Measurements from ENCODE around the gene CTSZ.

CTSZ gene

DNA sequence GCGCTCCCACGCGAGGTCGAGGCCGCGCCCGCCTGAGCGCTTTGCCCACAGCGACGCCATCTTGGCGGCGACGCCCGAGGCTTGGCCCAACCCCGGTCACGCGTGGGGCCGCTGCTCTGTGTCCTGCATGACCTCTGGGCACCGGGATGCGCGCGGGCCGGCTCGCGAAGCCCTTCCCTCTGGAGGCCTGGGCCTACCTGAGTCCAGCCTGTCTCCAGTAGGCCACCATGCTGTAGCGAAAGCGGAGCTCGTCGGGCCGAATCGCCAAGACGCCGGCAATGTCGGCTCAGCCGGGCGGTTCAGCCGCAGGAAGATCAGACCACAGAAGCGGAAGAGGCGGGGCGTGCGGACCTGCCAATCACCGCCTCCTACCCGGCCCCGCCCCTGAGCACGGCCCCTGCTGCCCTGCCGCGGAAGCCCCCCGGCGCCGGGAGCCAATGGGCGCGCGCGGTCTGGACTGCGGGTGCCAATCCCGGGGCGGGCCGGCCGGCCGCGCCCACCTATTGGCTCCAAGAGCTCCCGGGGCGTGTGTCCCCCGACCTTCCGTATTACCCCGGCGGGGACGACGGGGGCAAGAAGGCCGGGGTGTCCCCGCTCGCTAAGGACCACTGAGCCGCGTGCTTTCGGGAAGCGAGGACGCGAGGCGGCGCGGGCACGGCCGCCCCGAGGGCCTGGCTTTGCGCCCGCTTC is 25.1 kb upstream of the CTSZ start, which contains the start of gene ATP5F1E:
Gene ATP5F1E, minus strand, starts transcription at position 313 of the 690 bp plus-strand sequence. Its CDS starts 84 bp downstream, at position 229.
- in situ Hi-C loops (cut with MboI; ENCODE audit: low sequenced_read_pairs): no loop called here

DNA sequence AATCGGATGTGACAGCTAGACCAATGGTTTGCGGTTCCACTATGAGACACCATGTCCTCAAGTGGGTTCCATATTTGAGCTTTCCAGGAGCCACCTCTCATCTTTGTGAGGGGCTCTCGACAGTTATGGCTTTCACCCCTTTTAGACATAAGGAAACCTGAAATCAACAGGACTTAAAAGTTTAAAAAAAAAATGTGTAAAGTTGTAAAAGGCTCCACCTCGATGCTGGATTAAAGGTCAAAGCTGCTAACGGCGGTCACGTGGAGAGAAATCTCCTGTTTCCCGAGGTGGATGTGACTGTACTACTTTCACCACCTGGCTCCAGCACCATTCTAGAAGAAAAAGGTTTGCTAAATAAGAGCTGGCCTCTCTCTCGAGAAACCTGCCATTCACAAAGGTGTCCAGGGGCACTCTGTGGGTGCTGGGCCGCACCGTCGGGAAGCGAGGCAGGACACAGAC is 24.5 kb upstream of the CTSZ start:
- in situ Hi-C loops (cut with MboI; ENCODE audit: low sequenced_read_pairs): no loop called here

DNA sequence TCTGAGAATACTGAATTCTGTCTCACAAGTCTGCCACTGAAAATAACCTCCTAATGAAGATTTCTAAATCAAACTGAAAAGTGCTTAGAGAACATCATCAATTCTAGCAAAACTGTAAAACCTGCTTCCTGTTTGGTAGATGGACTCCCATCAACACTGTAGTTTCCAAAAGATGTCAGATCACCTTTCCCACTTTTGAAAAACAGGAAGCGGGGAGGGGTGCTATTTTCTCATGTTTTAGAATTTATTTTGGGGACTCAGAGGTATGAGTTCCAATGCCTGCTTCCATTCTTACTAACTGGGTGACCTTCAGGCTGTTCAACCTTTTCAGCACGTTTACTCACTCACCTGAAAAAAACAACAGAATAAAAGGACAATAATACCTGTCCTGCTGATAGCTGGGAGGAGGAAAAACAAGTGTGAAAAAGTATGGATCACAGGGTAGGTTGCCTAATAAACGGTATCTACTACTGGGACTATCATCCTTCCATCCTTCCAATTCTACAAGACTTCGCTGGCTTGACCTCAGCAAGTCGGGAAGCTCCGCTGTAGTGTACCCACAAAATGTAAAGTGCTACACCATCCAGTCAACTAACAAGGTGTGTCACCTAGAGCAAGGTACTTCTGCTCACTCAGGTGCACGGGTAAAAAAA is 24.0 kb upstream of the CTSZ start:
- in situ Hi-C loops (cut with MboI; ENCODE audit: low sequenced_read_pairs): no loop called here

DNA sequence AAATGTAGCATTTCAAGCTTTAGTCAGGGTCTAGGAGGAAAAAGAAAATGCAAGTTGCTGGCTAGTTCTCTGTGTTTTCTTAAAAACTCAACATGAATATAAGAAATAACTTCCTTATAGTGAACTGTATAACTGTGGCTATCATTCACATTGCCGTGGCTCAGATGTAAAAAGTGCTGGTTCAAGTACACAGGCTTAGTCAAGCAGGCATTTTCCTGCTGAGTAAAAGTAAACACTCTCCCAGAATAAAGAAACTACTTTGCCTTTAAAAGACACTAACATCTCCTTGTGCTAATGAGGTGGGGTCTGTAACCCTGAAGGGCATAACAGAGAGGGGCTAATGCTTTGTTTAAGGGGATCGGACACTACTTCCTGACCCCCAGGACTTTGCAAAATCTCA is 21.8 kb upstream of the CTSZ start:
- in situ Hi-C loops (cut with MboI; ENCODE audit: low sequenced_read_pairs): no loop called here

DNA sequence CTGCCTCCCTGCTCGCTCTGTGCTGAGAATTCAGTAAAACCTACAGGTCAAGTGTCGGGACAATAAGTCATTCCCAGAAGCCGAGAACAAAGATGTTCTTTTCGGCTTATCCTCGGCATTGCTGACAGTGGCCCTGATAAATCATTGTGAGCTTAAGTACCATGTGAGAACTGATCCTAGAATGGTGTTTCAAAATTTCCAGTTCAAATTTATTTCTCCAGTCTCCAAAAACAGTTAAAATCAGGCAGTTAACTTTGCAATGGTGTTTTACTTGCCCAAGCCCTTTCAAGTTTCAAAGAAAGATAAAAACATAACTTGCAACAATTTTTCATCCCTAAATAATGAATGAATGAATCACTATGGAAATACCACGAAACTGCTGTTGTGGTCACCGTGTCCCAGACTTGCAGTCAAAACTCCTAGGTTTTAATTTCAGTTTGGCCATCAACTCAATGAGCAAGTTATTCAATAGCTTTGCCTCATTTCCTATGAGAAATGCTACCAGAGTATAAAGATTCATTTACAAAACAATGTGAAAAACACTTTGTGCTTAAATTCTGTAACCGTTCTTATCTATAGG is 20.8 kb upstream of the CTSZ start:
- in situ Hi-C loops (cut with MboI; ENCODE audit: low sequenced_read_pairs): no loop called here

DNA sequence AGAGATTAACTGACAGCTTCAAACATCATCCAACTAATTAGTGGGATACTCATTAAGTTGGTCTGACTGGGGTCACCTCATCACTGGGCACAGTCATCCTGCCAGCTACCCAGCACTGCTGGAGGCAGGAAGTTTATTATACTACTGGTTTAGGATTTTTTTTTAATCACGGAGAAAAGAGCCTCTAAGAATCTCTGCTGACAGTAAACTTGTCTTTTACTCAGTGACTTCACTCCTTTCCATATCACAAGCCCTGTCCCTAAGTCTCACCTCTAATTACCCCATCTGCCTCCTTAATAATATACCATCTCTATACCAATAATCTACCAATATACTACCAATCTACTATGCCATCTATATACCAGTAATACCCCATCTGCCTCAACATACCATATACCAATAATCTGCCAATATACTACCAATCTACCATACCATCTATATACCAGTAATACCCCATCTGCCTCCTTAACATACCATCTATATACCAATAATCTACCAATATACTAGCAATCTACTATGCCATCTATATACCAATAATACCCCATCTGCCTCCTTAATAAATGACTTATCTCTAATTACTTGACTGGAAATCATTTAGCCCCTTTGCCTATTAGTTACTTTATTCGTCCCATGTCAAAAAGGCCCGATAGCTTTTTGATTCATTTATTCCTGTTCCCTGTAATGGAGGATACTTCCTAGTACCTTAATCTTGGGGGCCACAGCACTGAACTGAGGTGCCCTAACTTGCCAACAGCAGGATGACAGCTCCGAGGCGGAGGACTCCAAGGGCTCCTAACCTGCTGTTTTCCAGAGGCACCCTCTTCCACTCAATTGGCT is 20.1 kb upstream of the CTSZ start:
- in situ Hi-C loops (cut with MboI; ENCODE audit: low sequenced_read_pairs): no loop called here

DNA sequence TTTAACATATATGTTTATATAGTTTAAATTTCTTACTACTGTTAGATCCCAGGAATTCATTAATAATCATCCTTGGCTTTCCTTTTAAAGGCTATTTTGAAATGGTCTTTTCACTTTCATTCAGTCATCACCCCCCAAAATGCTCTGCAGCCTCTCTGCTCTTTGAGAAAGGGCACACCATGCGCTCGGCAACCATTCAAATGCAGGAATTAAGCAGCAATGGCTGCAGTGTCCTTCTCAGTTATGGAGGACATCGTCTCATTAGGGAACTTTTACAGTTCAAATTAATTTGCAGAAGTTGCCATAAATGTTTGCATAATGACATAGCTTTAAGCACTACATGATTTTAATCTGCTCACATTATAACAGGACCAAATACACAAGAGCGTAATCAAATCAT is 18.5 kb upstream of the CTSZ start:
- in situ Hi-C loops (cut with MboI; ENCODE audit: low sequenced_read_pairs): no loop called here

DNA sequence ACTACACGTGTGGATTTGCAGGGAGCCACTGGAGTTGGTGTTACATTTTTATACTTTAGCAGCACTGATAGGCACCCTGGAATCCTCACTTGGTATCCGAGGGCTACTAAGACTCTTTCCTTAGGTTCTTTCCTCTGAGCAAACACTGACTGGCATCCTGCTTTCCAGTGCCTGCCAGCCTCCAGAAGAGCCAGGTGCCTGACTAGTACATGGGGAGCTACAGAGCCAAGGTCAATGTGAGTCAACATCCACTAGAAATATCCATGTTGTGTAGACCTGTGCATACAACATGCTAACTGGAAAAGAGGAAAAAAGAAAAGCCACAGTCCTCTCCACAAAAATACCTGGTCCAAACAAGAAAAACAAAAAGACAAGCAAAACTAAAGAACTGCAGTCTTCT is 18.0 kb upstream of the CTSZ start:
- in situ Hi-C loops (cut with MboI; ENCODE audit: low sequenced_read_pairs): no loop called here

DNA sequence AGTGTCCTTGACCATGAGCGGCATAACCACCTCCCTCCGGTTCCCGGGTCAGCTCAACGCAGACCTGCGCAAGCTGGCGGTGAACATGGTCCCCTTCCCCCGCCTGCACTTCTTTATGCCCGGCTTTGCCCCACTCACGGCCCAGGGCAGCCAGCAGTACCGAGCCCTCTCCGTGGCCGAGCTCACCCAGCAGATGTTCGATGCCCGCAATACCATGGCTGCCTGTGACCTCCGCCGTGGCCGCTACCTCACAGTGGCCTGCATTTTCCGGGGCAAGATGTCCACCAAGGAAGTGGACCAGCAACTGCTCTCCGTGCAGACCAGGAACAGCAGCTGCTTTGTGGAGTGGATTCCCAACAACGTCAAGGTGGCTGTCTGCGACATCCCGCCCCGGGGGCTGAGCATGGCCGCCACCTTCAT is 17.1 kb upstream of the CTSZ start:
- in situ Hi-C loops (cut with MboI; ENCODE audit: low sequenced_read_pairs): no loop called here

DNA sequence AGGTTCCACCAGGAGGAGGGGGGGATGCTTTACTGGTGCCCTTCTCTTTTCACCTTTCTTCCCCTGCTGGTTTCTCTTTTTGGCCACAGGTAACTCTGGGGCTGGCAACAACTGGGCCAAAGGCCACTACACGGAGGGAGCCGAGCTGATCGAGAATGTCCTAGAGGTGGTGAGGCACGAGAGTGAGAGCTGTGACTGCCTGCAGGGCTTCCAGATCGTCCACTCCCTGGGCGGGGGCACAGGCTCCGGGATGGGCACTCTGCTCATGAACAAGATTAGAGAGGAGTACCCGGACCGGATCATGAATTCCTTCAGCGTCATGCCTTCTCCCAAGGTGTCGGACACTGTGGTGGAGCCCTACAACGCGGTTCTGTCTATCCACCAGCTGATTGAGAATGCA is 16.6 kb upstream of the CTSZ start:
- in situ Hi-C loops (cut with MboI; ENCODE audit: low sequenced_read_pairs): no loop called here

DNA sequence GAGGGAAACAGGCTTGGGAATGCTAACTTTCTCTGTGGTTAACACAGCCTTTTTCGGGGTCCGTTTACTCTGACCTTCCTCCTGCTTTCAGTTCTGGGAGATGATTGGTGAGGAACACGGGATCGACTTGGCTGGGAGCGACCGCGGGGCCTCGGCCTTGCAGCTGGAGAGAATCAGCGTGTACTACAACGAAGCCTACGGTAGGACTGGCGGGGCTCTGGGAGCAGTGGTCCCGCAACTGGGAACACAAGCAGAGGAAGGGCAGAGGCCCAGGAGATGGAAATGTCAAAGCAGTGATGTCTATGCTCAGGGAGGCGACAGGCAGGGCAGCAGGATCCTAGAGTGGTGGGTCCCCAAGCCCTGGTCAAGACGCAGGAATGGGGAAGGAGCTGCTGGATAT is 15.7 kb upstream of the CTSZ start:
- in situ Hi-C loops (cut with MboI; ENCODE audit: low sequenced_read_pairs): no loop called here

DNA sequence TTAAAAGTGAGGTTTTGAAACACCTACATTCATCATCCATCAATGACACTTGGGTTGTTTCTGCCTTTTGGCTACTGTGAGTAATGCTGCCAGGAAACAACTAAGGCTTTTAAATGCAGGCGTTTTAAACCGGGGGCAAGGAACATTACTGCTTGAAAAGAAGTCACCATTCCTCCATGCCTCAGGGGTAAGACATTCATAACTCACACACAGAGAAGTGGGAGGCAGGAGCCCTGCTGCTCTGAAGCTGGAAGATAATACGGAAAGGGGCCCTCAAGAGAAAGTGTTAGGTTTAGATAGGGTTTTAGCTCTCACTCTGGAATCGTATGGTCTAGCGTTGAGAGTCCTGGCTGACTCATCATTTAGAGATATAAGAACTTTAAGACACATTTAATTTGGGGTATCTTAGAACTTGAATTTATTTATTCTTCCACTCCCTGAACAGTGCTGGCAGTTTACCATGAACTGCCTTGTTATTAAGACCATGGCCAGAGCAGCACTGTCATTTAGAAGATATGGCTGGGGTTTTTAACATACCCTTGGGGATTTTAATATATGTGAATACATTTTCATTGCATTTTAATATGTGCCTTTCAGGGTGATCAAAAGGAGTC is 14.0 kb upstream of the CTSZ start:
- in situ Hi-C loops (cut with MboI; ENCODE audit: low sequenced_read_pairs): no loop called here

DNA sequence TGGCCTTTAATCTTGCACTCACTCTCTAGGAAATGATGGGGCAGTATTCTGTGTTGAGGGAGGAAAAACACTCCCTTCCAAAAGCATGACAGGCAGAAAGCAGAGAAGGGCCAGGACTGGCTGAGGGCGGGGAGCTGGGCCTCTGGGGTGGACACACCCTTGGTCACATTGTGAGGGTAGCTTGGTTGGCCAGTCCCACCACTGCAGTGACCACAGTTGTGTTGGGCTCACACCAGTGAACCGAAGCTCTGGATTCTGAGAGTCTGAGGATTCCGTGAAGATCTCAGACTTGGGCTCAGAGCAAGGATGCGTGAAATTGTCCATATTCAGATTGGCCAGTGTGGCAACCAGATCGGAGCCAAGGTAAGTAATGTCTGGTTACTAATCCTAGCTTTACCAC is 12.2 kb upstream of the CTSZ start, which contains the start of gene TUBB1:
Gene TUBB1, plus strand, starts transcription at position 213 of the 400 bp plus-strand sequence. Its CDS starts 94 bp downstream, at position 307.
- in situ Hi-C loops (cut with MboI; ENCODE audit: low sequenced_read_pairs): no loop called here

DNA sequence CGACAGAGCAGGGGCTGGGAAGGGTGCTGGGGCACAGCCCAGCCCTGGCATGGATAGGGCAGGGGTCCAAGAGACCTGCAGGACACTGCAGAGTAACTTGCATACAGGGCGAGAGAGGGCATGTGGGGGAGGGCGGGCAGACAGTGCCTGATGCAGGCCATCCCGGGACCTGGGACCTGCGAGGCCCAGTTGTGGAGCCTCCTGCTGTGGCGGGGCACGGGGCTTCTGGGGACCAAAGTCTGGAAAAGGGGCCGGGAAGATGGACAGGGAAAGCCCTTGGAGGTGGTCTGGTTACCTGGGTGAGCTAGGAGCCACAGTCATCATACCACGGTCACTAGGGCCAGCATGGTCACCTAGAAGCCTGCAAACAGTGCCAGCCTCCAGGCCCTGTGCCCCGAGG is 11.8 kb upstream of the CTSZ start:
- in situ Hi-C loops (cut with MboI; ENCODE audit: low sequenced_read_pairs): no loop called here

DNA sequence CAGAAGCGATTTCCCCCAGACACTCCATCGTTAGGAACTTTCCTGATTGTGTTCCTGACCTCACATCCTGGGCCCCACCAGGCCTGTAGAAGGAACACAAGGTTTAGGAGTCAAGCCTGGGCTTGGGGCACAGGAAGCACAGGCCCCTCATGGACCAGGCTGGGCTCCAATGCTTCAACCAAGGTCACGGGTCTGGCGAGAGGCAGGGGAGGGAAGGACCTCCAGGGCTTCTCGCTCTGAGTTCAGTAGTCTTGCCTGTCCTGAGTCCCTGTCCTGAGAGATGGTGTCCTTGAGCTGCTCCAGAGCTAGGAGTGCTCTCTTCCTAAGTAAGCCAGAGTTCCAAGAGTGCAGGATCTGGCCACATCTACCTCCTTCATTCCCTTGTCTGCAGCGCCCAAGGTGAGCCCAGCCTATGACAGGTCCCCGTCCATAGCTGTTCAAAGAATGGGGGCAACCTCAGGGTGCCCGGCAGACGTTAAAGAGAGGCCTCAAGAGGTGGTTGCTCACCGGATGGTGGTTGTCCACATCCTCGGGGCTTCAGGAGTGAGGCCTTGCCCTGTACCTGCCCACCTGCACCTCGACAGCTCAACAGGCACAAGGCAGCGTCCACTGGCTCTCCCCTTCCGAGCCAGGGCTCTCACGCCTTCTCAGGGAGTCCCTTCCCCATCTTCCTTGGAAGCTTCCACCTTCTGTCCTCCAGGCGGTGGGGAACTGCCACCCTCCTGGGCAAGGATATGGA is 10.6 kb upstream of the CTSZ start:
- in situ Hi-C loops (cut with MboI; ENCODE audit: low sequenced_read_pairs): no loop called here

DNA sequence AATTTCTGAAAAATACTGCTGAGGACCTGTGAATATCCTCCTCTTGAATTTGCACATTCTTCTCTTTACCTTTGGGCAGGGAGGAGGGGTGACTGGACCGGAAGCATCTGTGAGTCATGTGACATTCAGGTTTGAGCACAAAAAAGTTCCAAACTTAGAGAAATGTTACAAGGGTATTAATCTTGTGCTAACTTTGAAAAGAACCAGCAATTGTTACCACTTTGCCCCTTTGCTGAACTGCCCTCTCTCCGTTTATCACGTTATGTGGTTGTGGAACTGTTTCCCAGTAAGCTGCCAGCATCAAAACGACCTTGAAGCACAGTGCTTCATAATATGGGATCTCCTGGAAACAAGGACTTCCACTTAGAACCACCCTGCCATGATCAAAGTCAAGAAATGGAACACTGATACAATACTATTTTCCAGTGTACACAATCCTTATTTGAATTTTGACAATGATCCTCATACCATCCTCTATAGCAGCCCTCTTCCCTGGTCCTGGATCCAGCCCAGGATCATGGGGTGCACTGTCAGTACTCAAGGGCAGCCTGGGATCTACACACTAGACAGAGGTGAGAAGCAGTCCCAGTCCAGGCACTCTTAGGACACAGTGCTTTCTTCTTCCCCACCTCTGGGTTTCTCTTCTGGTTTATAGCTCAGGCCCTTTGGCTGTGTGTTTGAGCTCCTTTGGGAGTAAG is 9.9 kb upstream of the CTSZ start:
- in situ Hi-C loops (cut with MboI; ENCODE audit: low sequenced_read_pairs): no loop called here

DNA sequence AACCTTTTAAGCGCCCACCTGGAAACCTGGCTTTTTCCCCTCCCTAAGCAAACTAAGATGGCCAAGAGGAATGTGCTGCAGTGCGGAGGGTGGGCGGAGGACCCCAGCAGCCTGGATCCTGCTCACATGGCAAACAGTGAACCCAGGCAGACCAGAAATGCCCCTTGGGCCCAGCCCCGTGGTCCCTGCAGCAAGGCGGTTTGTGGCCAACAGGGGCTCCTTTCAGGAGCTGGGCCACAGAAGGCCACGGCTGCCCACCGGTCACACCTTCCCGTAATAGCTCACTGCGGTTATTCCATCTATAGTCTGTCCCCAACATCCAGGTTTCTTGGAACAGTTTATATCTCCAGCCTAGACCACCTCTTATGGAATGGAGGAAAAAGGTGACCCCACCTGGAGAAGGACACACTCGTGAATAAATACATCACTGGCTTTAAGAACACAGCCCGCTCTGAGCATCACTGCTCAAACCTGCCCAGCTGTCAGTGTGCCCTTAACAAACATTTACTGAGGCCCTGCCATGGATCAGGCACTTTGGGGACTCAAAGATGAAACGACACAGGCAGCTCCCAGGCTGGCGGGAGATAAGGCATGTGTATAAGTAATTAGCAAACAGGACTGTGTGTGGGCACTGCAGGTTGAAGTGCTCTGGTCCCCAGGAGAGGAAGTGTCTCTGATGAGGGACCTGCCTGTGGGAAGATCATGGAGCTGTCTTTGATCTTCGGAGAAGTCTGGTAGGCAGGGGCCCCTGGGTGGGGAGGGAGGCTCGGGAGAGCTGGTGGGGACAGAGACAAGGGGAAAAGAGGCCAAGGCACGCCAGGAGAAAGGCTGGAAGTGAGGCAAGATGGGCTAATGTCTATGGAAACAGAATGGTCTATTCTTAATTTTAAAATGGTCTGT is 9.0 kb upstream of the CTSZ start:
- in situ Hi-C loops (cut with MboI; ENCODE audit: low sequenced_read_pairs): no loop called here

DNA sequence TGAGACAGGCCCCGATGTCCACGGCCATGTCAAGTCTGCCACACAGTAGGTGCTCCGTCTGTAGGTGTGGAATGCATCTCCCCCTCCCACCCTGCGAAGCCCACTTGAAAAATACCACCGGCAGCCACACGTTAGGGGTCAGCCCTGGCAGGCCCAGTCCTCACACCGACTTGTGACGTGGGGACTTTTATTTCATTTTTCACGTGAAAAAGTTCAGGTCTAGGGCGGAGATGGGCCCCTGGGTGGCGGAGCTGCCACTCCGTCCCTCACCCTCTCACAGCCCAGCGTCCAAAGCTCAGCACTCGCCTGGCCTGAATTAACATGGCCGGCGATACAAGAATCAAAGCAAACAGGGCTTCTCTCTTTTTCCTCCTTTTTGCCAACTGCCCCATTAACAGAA is 8.4 kb upstream of the CTSZ start:
- in situ Hi-C loops (cut with MboI; ENCODE audit: low sequenced_read_pairs): no loop called here
